ENCODE results near the gene RBBP5.

Gene RBBP5

GRCh38 chr1:205088341-205088740, 33.4 kb downstream of the RBBP5 start:
- peaks cover 31% of the 10 kb centered on the region for H3K36me3 ChIP-seq
- H3K27me3 ChIP-seq: no peaks in the 10 kb centered on the region
- DNase-seq: no peak
- no peaks in the 10 kb centered on the region for H3K4me1 ChIP-seq
- no peak for TF ChIP-seq CTCF (IDR thresholded peaks at IDR 0.05; ENCODE audit: low read depth, low read length)
- no peak overlapping the region for H3K4me3 ChIP-seq (ENCODE audit: low read depth, low read length)
- no peaks in the 10 kb centered on the region for H3K9me3 ChIP-seq

GRCh38 chr1:205084360-205084759, 37.4 kb downstream of the RBBP5 start, which contains the start of gene TMEM81:
TSS of gene TMEM81 (minus strand) at chr1:205084460. CDS start at chr1:205084320, 140 bp downstream.
- H3K4me3 ChIP-seq (ENCODE audit: low read depth, low read length): no peak within 1 kb of the TSS
- H3K27me3 ChIP-seq: no peaks in the 10 kb centered on the region
- no peak for DNase-seq
- no peaks in the 10 kb centered on the region for H3K4me1 ChIP-seq
- no peak for TF ChIP-seq CTCF (IDR thresholded peaks at IDR 0.05; ENCODE audit: low read depth, low read length)
- H3K36me3 ChIP-seq: peaks cover 16% of the 10 kb centered on the region
- no peaks in the 10 kb centered on the region for H3K9me3 ChIP-seq

- Histone ChIP-seq H3K27me3 (no peaks in the 10 kb centered on the region), H3K36me3 (peaks cover 2% of the 10 kb centered on the region), H3K4me1 (no peaks in the 10 kb centered on the region), H3K9me3 (no peaks in the 10 kb centered on the region), H3K4me3 (ENCODE audit: low read depth, low read length) (no peak overlapping the region)
- no peak for TF ChIP-seq CTCF (IDR thresholded peaks at IDR 0.05; ENCODE audit: low read depth, low read length)
- no peak for DNase-seq
Measured at GRCh38 chr1:205082431-205082830, 39.3 kb downstream of the RBBP5 start.

GRCh38 chr1:205077934-205078311, 43.9 kb downstream of the RBBP5 start:
- no peak for TF ChIP-seq CTCF (IDR thresholded peaks at IDR 0.05; ENCODE audit: low read depth, low read length)
- H3K9me3 ChIP-seq: no peaks in the 10 kb centered on the region
- DNase-seq: no peak
- no peaks in the 10 kb centered on the region for H3K27me3 ChIP-seq
- H3K4me3 ChIP-seq (ENCODE audit: low read depth, low read length): no peak overlapping the region
- no peaks in the 10 kb centered on the region; the same call in 1 of the 2 replicates for H3K36me3 ChIP-seq
- no peaks in the 10 kb centered on the region for H3K4me1 ChIP-seq

GRCh38 chr1:205077158-205077933, 44.4 kb downstream of the RBBP5 start:
- H3K36me3 ChIP-seq: no peaks in the 10 kb centered on the region; the same call in 1 of the 2 replicates
- TF ChIP-seq CTCF (IDR thresholded peaks at IDR 0.05; ENCODE audit: low read depth, low read length): no peak
- H3K9me3 ChIP-seq: no peaks in the 10 kb centered on the region
- H3K4me3 ChIP-seq (ENCODE audit: low read depth, low read length): no peak overlapping the region
- H3K27me3 ChIP-seq: no peaks in the 10 kb centered on the region
- H3K4me1 ChIP-seq: no peaks in the 10 kb centered on the region
- DNase-seq: no peak

GRCh38 chr1:205076245-205076761, 45.5 kb downstream of the RBBP5 start:
- DNase-seq: no peak
- no peaks in the 10 kb centered on the region for H3K9me3 ChIP-seq
- TF ChIP-seq CTCF (IDR thresholded peaks at IDR 0.05; ENCODE audit: low read depth, low read length): no peak
- H3K36me3 ChIP-seq: no peaks in the 10 kb centered on the region
- H3K4me3 ChIP-seq (ENCODE audit: low read depth, low read length): no peak overlapping the region
- H3K27me3 ChIP-seq: no peaks in the 10 kb centered on the region
- no peaks in the 10 kb centered on the region for H3K4me1 ChIP-seq
